ENCODE measurements around the gene ZNF737. TPM values are rescaled to one million over a fixed set of nuclear protein-coding genes. Genes with fewer than 3 reads are reported as not detected.

Gene ZNF737
- polyA plus RNA-seq, 6 donors from 2014 or later = 10.3 to 49.7 (median 31.9) TPM

Other genes with a start within 250 kb of the ZNF737 start
- 10 to 100 TPM; 16.0 to 35.4 (median 24.5) TPM for gene ZNF626, start 95.8 kb upstream of the ZNF737 start, polyA plus RNA-seq (ENCODE audit: low read depth in 6 of 6)
- gene ZNF66, start 210.5 kb upstream of the ZNF737 start, polyA plus RNA-seq (ENCODE audit: low read depth in 6 of 6) = 10 to 100 TPM in 3 of 6 donors, 1 to 10 TPM in 3; 5.7 to 14.8 (median 9.6) TPM

Measured in naive B cell (primary cell).